Fibroblast of skin of left biceps (primary cell): ENCODE measurements around the gene SPATA46.
"Not testable (repeated sequence)": the region's sequence is repeated elsewhere in the genome, so short reads cannot be mapped to it uniquely, and the experiment has no call there.

ENCODE experiments used
- DNase-seq, 2 experiments: peaks; one replicate each; pipeline ENCODE4 v3.0.0-alpha.2; 2013; ENCODE audit warnings: low read depth in 2 of 2

Gene SPATA46

GRCh38 chr1:162376691-162377090 lies at the start of gene SPATA46:
Gene SPATA46 (minus strand): TSS chr1:162376854. CDS start chr1:162376790, 64 bp downstream.
- no peak for DNase-seq

GRCh38 chr1:162422662-162423375 lies 46.2 kb upstream of the SPATA46 start:
- DNase-seq, result no peak

- no peak for DNase-seq
Measured at GRCh38 chr1:162421258-162422164, 44.9 kb upstream of the SPATA46 start.

- no peak for DNase-seq
Measured at GRCh38 chr1:162420120-162420519, 43.5 kb upstream of the SPATA46 start.

- not testable (repeated sequence) for DNase-seq
Measured at GRCh38 chr1:162419450-162419931, 42.8 kb upstream of the SPATA46 start.

- DNase-seq, result not testable (repeated sequence)
Measured at GRCh38 chr1:162418584-162418983, 41.9 kb upstream of the SPATA46 start.

- no peak for DNase-seq
Measured at GRCh38 chr1:162417650-162418049, 41.0 kb upstream of the SPATA46 start.

GRCh38 chr1:162416909-162417308 lies 40.3 kb upstream of the SPATA46 start:
- no peak for DNase-seq

- no peak for DNase-seq
Measured at GRCh38 chr1:162416215-162416614, 39.6 kb upstream of the SPATA46 start.

GRCh38 chr1:162412002-162412401 lies 35.3 kb upstream of the SPATA46 start, which contains the start of gene SH2D1B:
Gene SH2D1B (minus strand): TSS chr1:162412136. CDS start chr1:162412016, 120 bp downstream.
- DNase-seq, result no peak

GRCh38 chr1:162407539-162407938 lies 30.9 kb upstream of the SPATA46 start:
- no peak for DNase-seq

- no peak for DNase-seq
Measured at GRCh38 chr1:162406811-162407210, 30.2 kb upstream of the SPATA46 start.

GRCh38 chr1:162405800-162406199 lies 29.1 kb upstream of the SPATA46 start:
- no peak for DNase-seq

- peak; percentile 17 to 19 for DNase-seq
Measured at GRCh38 chr1:162404550-162405160, 28.0 kb upstream of the SPATA46 start.

GRCh38 chr1:162400790-162401355 lies 24.2 kb upstream of the SPATA46 start:
- no peak for DNase-seq

GRCh38 chr1:162398999-162399580 lies 22.4 kb upstream of the SPATA46 start:
- DNase-seq, result no peak

GRCh38 chr1:162397943-162398560 lies 21.4 kb upstream of the SPATA46 start:
- no peak for DNase-seq

- DNase-seq, result no peak
Measured at GRCh38 chr1:162397039-162397448, 20.4 kb upstream of the SPATA46 start.

- DNase-seq, result no peak
Measured at GRCh38 chr1:162396201-162396906, 19.7 kb upstream of the SPATA46 start.
